NT2/D1 (cell line): ENCODE data around the gene LRRC59.
"Not testable (repeated sequence)": the region's sequence is repeated elsewhere in the genome, so short reads cannot be mapped to it uniquely, and the experiment has no call there.

Experiments used
- SUZ12 ChIP-seq: IDR thresholded peaks from 2 replicates; pipeline ENCODE4 v1.6.1; 2011; ENCODE audit not compliant: insufficient read length, insufficient read depth; ENCODE audit errors: extremely low read depth
- YY1 ChIP-seq: IDR thresholded peaks from 2 replicates; pipeline ENCODE4 v1.6.1; 2011; ENCODE audit not compliant: insufficient read length, insufficient read depth
- ZNF274 ChIP-seq: IDR thresholded peaks from 2 replicates; pipeline ENCODE4 v1.6.1; 2011; ENCODE audit warnings: mild to moderate bottlenecking, low read depth, low read length

- not testable (repeated sequence) for TF ChIP-seq ZNF274, YY1, SUZ12
These were observed 30.8 kb upstream of the LRRC59 start for GRCh38 chr17:50428126-50428525.
